ENCODE measurements around the gene LZTR1.
A peak's percentile ranks its signal among the peaks of the same experiment; 100 is the strongest.
"Not testable (repeated sequence)": the region's sequence is repeated elsewhere in the genome, so short reads cannot be mapped to it uniquely, and the experiment has no call there.

Gene LZTR1

DNA sequence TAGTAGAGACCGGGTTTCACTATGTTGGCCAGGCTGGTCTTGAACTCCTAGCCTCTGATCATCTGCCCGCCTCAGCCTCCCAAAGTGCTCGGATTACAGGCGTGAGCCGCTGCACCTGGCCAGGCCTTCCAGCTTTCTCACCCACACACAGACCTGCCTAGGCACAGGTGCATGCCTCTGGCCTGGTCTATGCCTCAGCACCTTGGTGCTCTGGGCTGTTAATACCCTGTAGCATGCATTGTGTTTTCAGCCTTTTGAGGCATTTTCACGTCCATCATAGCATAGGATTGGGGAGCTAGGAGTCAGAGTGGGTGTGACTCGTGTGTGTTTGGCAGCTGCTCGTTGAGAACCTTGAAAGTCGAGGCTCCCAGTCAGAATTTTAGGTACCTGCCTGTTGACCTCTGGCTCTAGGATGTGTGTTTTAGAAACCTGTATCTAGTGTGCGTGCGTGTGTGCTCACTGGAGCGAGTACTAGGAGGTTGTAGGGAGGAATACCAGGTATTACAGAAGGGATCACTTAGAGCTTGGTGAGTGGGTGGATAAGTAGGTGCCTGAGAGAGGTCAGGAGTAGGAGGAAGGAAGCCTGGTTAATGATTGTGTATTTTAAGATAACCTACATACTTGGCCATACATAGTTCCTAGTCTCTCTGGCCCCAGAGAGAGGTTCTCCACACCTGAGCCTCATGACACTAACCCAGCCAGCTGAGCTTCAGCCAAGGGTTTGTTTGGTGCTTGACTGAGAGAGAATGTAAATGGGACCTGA, 44.9 kb upstream of the LZTR1 start:
- peaks cover 98% of the 10 kb centered on the region for H3K79me2 ChIP-seq (ENCODE audit: insufficient read depth, low read length)
- H3K27me3 ChIP-seq (ENCODE audit: insufficient read depth, low read length, poor library complexity, severe bottlenecking), result no peaks in the 10 kb centered on the region
- H3K36me3 ChIP-seq (ENCODE audit: insufficient read depth, low read length), result peaks cover 72% of the 10 kb centered on the region
- H3K9me3 ChIP-seq (ENCODE audit: insufficient read depth, low read depth, low read length), result no peaks in the 10 kb centered on the region
- H3K4me1 ChIP-seq (ENCODE audit: insufficient read depth, low read length, poor library complexity, severe bottlenecking), result peaks cover 5% of the 10 kb centered on the region
- no peak overlapping the region for H3K9ac ChIP-seq (ENCODE audit: low read depth, low read length, poor library complexity, severe bottlenecking)
- no peak overlapping the region for H2AFZ ChIP-seq (ENCODE audit: low read length)
- no peaks in the 10 kb centered on the region for H3K9me2 ChIP-seq (replicated peaks; ENCODE audit: low read depth, low read length)
- H3F3A ChIP-seq (ENCODE audit: low read depth), result no peaks in the 10 kb centered on the region
- no peak for TF ChIP-seq EZH2phosphoT487 (IDR thresholded peaks at IDR 0.05; ENCODE audit: borderline replicate concordance)
- TF ChIP-seq, protein P1, sequence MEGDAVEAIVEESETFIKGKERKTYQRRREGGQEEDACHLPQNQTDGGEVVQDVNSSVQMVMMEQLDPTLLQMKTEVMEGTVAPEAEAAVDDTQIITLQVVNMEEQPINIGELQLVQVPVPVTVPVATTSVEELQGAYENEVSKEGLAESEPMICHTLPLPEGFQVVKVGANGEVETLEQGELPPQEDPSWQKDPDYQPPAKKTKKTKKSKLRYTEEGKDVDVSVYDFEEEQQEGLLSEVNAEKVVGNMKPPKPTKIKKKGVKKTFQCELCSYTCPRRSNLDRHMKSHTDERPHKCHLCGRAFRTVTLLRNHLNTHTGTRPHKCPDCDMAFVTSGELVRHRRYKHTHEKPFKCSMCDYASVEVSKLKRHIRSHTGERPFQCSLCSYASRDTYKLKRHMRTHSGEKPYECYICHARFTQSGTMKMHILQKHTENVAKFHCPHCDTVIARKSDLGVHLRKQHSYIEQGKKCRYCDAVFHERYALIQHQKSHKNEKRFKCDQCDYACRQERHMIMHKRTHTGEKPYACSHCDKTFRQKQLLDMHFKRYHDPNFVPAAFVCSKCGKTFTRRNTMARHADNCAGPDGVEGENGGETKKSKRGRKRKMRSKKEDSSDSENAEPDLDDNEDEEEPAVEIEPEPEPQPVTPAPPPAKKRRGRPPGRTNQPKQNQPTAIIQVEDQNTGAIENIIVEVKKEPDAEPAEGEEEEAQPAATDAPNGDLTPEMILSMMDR (conservative IDR thresholded peaks at IDR 0.05; ENCODE audit: low read length), result no peak
- H3K4me3 ChIP-seq (ENCODE audit: low read length, poor library complexity, severe bottlenecking), result no peak overlapping the region
- H4K20me1 ChIP-seq (ENCODE audit: insufficient read depth, low read length, poor library complexity, severe bottlenecking), result peaks cover 92% of the 10 kb centered on the region
- H3K4me2 ChIP-seq (ENCODE audit: low read depth, low read length, poor library complexity, severe bottlenecking), result peak overlapping the region; percentile 22

- Histone ChIP-seq H3K4me1 (ENCODE audit: insufficient read depth, low read length, poor library complexity, severe bottlenecking) (peaks cover 5% of the 10 kb centered on the region), H3F3A (ENCODE audit: low read depth) (no peaks in the 10 kb centered on the region), H3K4me2 (ENCODE audit: low read depth, low read length, poor library complexity, severe bottlenecking) (peak overlapping the region; percentile 22), H3K79me2 (ENCODE audit: insufficient read depth, low read length) (peaks cover 98% of the 10 kb centered on the region), H3K36me3 (ENCODE audit: insufficient read depth, low read length) (peaks cover 80% of the 10 kb centered on the region), H4K20me1 (ENCODE audit: insufficient read depth, low read length, poor library complexity, severe bottlenecking) (peaks cover 91% of the 10 kb centered on the region), H3K27me3 (ENCODE audit: insufficient read depth, low read length, poor library complexity, severe bottlenecking) (no peaks in the 10 kb centered on the region), H3K4me3 (ENCODE audit: low read length, poor library complexity, severe bottlenecking) (no peak overlapping the region), H2AFZ (ENCODE audit: low read length) (no peak overlapping the region), H3K9me3 (ENCODE audit: insufficient read depth, low read depth, low read length) (no peaks in the 10 kb centered on the region), H3K9ac (ENCODE audit: low read depth, low read length, poor library complexity, severe bottlenecking) (no peak overlapping the region), H3K9me2 (replicated peaks; ENCODE audit: low read depth, low read length) (no peaks in the 10 kb centered on the region)
- TF ChIP-seq EZH2phosphoT487 (IDR thresholded peaks at IDR 0.05; ENCODE audit: borderline replicate concordance), result no peak
- TF ChIP-seq, protein P1 (conservative IDR thresholded peaks at IDR 0.05; ENCODE audit: low read length), result no peak
These were observed 44.1 kb upstream of the LZTR1 start for GRCh38 chr22:20937794-20938671.

GRCh38 chr22:20939457-20940185, 42.5 kb upstream of the LZTR1 start:
- H3K9me3 ChIP-seq (ENCODE audit: insufficient read depth, low read depth, low read length); H3K4me2 ChIP-seq (ENCODE audit: low read depth, low read length, poor library complexity, severe bottlenecking); H3F3A ChIP-seq (ENCODE audit: low read depth); H3K9me2 ChIP-seq (replicated peaks; ENCODE audit: low read depth, low read length); H3K9ac ChIP-seq (ENCODE audit: low read depth, low read length, poor library complexity, severe bottlenecking); H3K27me3 ChIP-seq (ENCODE audit: insufficient read depth, low read length, poor library complexity, severe bottlenecking); H2AFZ ChIP-seq (ENCODE audit: low read length); H3K4me1 ChIP-seq (ENCODE audit: insufficient read depth, low read length, poor library complexity, severe bottlenecking); H3K4me3 ChIP-seq (ENCODE audit: low read length, poor library complexity, severe bottlenecking): not testable (repeated sequence)
- Histone ChIP-seq H4K20me1 (ENCODE audit: insufficient read depth, low read length, poor library complexity, severe bottlenecking) (peaks cover 91% of the 10 kb centered on the region), H3K79me2 (ENCODE audit: insufficient read depth, low read length) (peaks cover 98% of the 10 kb centered on the region), H3K36me3 (ENCODE audit: insufficient read depth, low read length) (peaks cover 78% of the 10 kb centered on the region)
